Thyroid gland (tissue), 4 donors: ENCODE results near the gene SMG6.

ENCODE experiments used
- POLR2A ChIP-seq, 2 donors: fragments of 450-650 bp; IDR thresholded peaks; one replicate each; pipeline ENCODE4 v1.6.1; 2017; ENCODE audit warnings: antibody characterized with exemption in 2 of 2, mild to moderate bottlenecking in 2 of 2, moderate library complexity in 1 of 2
- TF ChIP-seq, protein P1 (sequence below), 6 experiments: fragments of 200-600 bp in 3 of 6; fragments of 450-650 bp in 3 of 6; sonication (generic) in 3 of 6; IDR thresholded peaks; one replicate each; pipeline ENCODE4 v1.5.1; 2016 to 2019; ENCODE audit warnings: antibody characterized with exemption in 6 of 6, mild to moderate bottlenecking in 2 of 6, inconsistent platforms in 1 of 6, moderate library complexity in 1 of 6

DNA sequence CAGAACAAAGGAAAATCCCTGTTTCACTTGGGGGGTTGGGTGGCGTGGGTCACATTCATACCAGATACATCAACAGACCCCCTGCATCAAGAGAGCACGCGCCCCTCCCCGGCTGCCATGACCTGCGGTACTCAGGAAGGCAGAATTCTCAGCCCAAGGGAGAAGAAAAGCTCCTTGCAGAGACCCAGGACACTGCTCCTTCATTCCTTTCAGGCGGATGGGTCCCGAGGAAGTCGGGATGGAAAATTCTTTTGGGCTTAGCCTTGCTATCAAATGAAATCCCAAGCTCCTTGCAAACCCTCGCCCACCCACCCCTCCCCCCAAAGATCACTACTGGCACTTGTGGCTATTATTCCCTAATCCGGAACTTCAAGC is 208.1 kb downstream of the SMG6 start:
- TF ChIP-seq, protein P1, sequence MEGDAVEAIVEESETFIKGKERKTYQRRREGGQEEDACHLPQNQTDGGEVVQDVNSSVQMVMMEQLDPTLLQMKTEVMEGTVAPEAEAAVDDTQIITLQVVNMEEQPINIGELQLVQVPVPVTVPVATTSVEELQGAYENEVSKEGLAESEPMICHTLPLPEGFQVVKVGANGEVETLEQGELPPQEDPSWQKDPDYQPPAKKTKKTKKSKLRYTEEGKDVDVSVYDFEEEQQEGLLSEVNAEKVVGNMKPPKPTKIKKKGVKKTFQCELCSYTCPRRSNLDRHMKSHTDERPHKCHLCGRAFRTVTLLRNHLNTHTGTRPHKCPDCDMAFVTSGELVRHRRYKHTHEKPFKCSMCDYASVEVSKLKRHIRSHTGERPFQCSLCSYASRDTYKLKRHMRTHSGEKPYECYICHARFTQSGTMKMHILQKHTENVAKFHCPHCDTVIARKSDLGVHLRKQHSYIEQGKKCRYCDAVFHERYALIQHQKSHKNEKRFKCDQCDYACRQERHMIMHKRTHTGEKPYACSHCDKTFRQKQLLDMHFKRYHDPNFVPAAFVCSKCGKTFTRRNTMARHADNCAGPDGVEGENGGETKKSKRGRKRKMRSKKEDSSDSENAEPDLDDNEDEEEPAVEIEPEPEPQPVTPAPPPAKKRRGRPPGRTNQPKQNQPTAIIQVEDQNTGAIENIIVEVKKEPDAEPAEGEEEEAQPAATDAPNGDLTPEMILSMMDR (IDR thresholded peaks at IDR 0.05), result no peak
- no peak for TF ChIP-seq POLR2A (IDR thresholded peaks at IDR 0.05)
